ENCODE data around the gene ADAMTSL5.

Gene ADAMTSL5

GRCh38 chr19:1467490-1468273, 45.1 kb downstream of the ADAMTSL5 start:
- H3K27ac ChIP-seq: peak overlapping the region; percentile 92
- TF ChIP-seq ZFX (IDR thresholded peaks at IDR 0.05): no peak
- TF ChIP-seq, protein P1, sequence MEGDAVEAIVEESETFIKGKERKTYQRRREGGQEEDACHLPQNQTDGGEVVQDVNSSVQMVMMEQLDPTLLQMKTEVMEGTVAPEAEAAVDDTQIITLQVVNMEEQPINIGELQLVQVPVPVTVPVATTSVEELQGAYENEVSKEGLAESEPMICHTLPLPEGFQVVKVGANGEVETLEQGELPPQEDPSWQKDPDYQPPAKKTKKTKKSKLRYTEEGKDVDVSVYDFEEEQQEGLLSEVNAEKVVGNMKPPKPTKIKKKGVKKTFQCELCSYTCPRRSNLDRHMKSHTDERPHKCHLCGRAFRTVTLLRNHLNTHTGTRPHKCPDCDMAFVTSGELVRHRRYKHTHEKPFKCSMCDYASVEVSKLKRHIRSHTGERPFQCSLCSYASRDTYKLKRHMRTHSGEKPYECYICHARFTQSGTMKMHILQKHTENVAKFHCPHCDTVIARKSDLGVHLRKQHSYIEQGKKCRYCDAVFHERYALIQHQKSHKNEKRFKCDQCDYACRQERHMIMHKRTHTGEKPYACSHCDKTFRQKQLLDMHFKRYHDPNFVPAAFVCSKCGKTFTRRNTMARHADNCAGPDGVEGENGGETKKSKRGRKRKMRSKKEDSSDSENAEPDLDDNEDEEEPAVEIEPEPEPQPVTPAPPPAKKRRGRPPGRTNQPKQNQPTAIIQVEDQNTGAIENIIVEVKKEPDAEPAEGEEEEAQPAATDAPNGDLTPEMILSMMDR (conservative IDR thresholded peaks at IDR 0.05): no peak

- peak overlapping the region; percentile 92 for H3K27ac ChIP-seq
- TF ChIP-seq ZFX (IDR thresholded peaks at IDR 0.05): no peak
- TF ChIP-seq, protein P1 (conservative IDR thresholded peaks at IDR 0.05): no peak; the same call in 1 of the 2 replicates
Measured at GRCh38 chr19:1467215-1467489, 45.7 kb downstream of the ADAMTSL5 start.

GRCh38 chr19:1466461-1467214, 46.2 kb downstream of the ADAMTSL5 start:
- peak overlapping the region; percentile 92 for H3K27ac ChIP-seq
- TF ChIP-seq, protein P1 (conservative IDR thresholded peaks at IDR 0.05): no peak
- no peak for TF ChIP-seq ZFX (IDR thresholded peaks at IDR 0.05)

DNA sequence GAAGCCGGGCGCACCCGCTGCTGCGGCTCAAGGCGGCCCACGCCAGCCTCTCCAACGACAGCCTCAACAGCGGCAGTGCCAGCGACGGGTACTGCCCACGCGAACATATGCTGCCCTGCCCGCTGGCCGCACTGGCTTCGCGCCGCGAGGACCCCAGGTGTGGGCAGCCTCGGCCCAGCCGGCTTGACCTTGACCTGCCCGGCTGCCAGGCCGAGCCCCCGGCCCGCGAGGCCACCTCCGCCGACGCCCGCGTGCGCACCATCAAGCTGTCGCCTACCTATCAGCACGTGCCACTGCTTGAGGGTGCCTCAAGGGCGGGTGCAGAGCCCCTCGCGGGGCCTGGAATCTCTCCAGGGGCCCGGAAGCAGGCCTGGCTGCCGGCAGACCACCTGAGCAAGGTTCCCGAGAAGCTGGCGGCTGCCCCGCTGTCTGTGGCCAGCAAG, 46.8 kb downstream of the ADAMTSL5 start:
- TF ChIP-seq, protein P1 (conservative IDR thresholded peaks at IDR 0.05): no peak; the same call in 1 of the 2 replicates
- TF ChIP-seq ZFX (IDR thresholded peaks at IDR 0.05): no peak
- H3K27ac ChIP-seq: no peak overlapping the region

- no peak for TF ChIP-seq ZFX (IDR thresholded peaks at IDR 0.05)
- TF ChIP-seq, protein P1 (conservative IDR thresholded peaks at IDR 0.05): no peak
- H3K27ac ChIP-seq: no peak overlapping the region
Measured at GRCh38 chr19:1465191-1466016, 47.4 kb downstream of the ADAMTSL5 start.

DNA sequence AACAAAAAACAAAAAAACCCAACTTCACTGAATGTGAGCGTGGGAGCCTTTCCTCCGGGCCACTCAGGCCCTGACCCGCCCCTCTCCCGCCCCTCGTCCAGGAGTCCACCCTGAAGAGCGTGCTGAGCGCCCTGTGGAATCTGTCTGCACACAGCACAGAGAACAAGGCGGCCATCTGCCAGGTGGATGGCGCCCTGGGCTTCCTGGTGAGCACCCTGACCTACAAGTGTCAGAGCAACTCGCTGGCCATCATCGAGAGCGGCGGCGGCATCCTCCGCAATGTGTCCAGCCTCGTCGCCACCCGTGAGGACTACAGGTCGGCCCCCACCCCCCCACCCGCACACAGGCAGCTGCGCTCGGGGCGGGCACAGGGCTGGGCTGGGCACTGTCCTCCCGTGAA, 51.0 kb downstream of the ADAMTSL5 start:
- no peak overlapping the region for H3K27ac ChIP-seq
- TF ChIP-seq ZFX (IDR thresholded peaks at IDR 0.05): no peak
- TF ChIP-seq, protein P1 (conservative IDR thresholded peaks at IDR 0.05): no peak
